ENCODE measurements around the gene SRPRA.

DNA sequence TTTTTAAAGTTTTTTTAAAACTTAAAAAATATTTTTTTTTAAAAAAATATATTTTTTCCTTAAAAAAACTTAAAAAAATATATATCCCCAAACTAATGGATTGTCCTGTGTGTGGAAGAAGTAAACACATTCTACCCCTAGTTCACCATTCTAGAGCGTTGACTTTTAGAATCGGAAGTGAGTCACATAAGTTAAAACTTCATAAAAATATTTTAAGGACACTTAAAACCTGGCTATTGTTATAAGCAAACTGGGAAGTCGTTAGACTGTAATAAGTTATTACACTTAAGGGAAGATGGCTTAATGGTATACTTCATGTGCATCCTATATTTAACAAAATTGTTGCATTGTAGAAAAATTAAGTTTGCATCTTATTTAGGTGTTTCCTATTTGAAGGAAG, 36.0 kb downstream of the SRPRA start:
- TF ChIP-seq CTCF (optimal IDR thresholded peaks at IDR 0.05 in 1 of 3, IDR thresholded peaks at IDR 0.05 in 1 of 3, conservative IDR thresholded peaks at IDR 0.05 in 1 of 3; ENCODE audit: extremely low read depth in 1 of 3, insufficient read depth in 2 of 3, low read length in 3 of 3), result no peak
- no peak for TF ChIP-seq EZH2 (IDR thresholded peaks at IDR 0.05; ENCODE audit: low read length)

Data from keratinocyte (primary cell).